ENCODE results near the gene SLC37A1. TPM values are rescaled to one million over a fixed set of nuclear protein-coding genes. Genes with fewer than 3 reads are reported as not detected.

Gene SLC37A1
- total and polyA plus RNA-seq, 12 donors = 1.8 to 13.2 (median 5.5) TPM

DNA sequence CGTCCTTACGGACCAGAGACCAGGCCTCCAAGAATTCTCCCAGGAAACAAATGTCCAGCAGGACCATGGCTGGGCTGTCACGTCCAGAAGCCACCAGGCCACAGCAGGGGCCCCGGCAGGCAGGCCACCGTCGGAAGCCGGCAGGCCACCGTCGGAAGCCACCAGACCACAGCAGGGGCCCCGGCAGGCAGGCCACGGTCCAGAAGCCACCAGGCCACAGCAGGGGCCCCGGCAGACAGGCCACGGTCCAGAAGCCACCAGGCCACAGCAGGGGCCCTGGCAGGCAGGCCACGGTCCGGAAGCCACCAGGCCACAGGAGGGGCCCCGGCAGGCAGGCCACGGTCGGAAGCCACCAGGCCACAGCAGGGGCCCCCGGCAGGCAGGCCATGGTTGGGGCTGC, 72.8 kb downstream of the SLC37A1 start:
- H3K36me3 ChIP-seq = no peaks in the 10 kb centered on the region
- intact Hi-C loops (cut with DNase I) = no loop called here
- no peak overlapping the region for H3K27ac ChIP-seq
- DNase-seq = no peak
- no peaks in the 10 kb centered on the region for H3K4me1 ChIP-seq
- WGBS, 2 donors = 90 to 92% methylated on average over 19 of the region's 19 CpGs
- H3K9me3 ChIP-seq = no peaks in the 10 kb centered on the region
- no peak for ATAC-seq
- no peak overlapping the region for H3K4me3 ChIP-seq
- TF ChIP-seq CTCF (IDR thresholded peaks at IDR 0.05) = no peak
- no peaks in the 10 kb centered on the region for H3K27me3 ChIP-seq

DNA sequence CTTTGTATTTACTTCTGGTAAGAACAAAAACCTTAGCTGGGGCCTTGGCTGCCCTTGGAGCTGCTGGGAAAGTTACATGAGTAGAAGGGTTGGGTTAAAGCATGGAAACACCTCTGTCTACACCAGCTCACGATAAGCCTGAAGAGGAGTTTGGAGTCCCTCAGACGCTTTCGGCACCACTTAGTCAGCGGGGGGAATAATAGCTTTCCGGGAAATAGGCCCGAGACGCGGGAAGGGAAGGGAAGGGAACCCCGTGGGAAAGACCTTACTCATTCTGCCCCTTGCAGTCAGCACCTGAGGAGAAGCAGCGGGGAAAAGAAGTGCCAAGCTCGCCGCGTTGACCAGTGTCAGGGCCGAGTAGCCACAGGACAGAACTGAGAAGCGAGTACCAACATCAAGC, 73.4 kb downstream of the SLC37A1 start:
- Histone ChIP-seq H3K27me3 (peaks cover 0 to 3% (median 0%) of the 10 kb centered on the region in 7 donors), H3K27ac (no peak overlapping the region), H3K4me3 (no peak overlapping the region), H3K36me3 (no peaks in the 10 kb centered on the region), H3K9me3 (no peaks in the 10 kb centered on the region), H3K4me1 (no peaks in the 10 kb centered on the region)
- no peak for TF ChIP-seq CTCF (IDR thresholded peaks at IDR 0.05)
- DNase-seq = no peak
- intact Hi-C loops (cut with DNase I) = no loop called here
- no peak for ATAC-seq
- 81 to 85% methylated on average over 15 of the region's 15 CpGs for WGBS, 2 donors

DNA sequence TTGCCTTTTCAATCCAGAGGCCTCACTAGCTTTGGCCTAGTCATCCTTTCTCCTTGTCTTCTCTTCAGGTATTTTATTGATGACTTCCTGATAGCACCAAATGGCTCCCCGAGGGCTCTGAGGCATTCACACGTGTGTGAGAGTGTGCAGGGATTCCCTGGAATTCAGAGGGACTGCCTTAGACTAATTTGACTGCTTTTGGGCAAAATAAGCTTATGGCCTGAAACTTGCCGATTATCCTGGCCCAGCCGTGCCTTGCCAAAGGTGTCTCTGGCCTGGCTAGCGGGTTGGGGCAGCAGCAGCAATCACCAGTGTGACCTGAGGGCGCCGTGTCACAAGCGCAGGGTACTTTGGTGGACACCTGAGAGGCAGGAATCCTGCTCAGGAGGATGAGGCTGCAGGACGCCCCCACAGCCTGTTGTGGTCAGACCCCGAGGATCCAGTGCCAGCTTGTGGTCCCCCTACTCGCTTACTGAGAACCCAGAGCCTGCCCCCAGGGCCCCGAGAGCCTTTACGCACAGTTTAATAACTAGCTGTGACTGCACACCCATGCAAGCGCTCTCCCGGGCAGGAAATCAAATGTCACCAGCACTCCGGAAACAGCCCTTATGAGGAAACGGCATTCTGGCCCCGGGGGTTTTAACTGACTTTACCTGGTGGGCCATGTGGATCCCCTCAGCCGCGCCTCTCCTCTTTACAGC, 76.9 kb downstream of the SLC37A1 start:
- Histone ChIP-seq H3K4me3 (no peak overlapping the region), H3K36me3 (no peaks in the 10 kb centered on the region), H3K27ac (no peak overlapping the region), H3K27me3 (peaks cover 4 to 24% (median 12%) of the 10 kb centered on the region in 7 donors), H3K9me3 (no peaks in the 10 kb centered on the region), H3K4me1 (peaks cover 0 to 11% (median 8%) of the 10 kb centered on the region in 9 donors)
- ATAC-seq (no peak), DNase-seq (no peak)
- WGBS, 2 donors = 69 to 73% methylated on average over 20 of the region's 20 CpGs
- intact Hi-C loops (cut with DNase I) = loop anchor here in 3 of 10 donors (5.0 to 10.0 kb wide), 3 partner anchors 64 to 242 kb away; partner anchors contain the start of gene PDE9A (in 2 of the 3)
- no peak for TF ChIP-seq CTCF (IDR thresholded peaks at IDR 0.05)

GRCh38 chr21:42591170-42591869, 77.7 kb downstream of the SLC37A1 start:
- Histone ChIP-seq H3K4me1 (peaks cover 0 to 11% (median 8%) of the 10 kb centered on the region in 9 donors), H3K36me3 (no peaks in the 10 kb centered on the region), H3K4me3 (no peak overlapping the region), H3K9me3 (no peaks in the 10 kb centered on the region), H3K27ac (no peak overlapping the region), H3K27me3 (peaks cover 4 to 24% (median 12%) of the 10 kb centered on the region in 7 donors)
- TF ChIP-seq CTCF (IDR thresholded peaks at IDR 0.05) = no peak
- intact Hi-C loops (cut with DNase I) = loop anchor here in 3 of 10 donors (5.0 to 10.0 kb wide), 3 partner anchors 63 to 241 kb away; partner anchors contain the start of gene PDE9A (in 2 of the 3)
- ATAC-seq = no peak
- DNase-seq = no peak
- WGBS, 2 donors = 82 to 85% methylated on average over 15 to 18 of the region's 18 CpGs
